ENCODE results near the gene UROC1. TPM values are rescaled to one million over a fixed set of nuclear protein-coding genes. Genes with fewer than 3 reads are reported as not detected.

The UROC1 gene
- total RNA-seq, 1 donor = not detected

- TF ChIP-seq CTCF (IDR thresholded peaks at IDR 0.05; ENCODE audit: insufficient read depth, low read length) = no peak
- DNase-seq (ENCODE audit: low read depth) = no peak
These were observed 32.2 kb downstream of the UROC1 start for GRCh38 chr3:126485176-126485897.

GRCh38 chr3:126484662-126485061, 32.9 kb downstream of the UROC1 start:
- no peak for TF ChIP-seq CTCF (IDR thresholded peaks at IDR 0.05; ENCODE audit: insufficient read depth, low read length)
- DNase-seq (ENCODE audit: low read depth) = no peak

More at GRCh38 chr3:126485176-126485897, 32.2 kb downstream of the UROC1 start:
- H3K4me3 ChIP-seq (ENCODE audit: low read depth, low read length) = no peak overlapping the region

DNA sequence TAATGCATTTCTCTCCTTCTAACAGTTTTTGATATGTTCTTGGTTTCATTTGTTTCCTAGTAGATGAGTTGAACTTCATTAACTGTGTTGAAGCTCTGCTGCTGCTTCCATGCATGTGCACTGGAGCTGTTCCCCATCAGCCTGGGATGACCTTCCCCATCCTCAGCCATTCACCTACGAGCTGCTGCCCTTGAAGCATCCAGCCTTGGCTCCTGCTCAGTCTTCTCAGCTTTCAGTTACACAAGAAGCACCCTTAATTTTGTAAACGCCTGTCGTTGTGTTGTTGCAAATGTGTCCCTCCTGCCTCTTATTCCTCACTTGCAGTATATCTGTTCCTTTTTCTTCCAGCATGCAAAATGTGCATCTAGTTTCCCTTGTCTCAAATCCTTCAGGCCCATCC, 33.4 kb downstream of the UROC1 start:
- no peak for TF ChIP-seq CTCF (IDR thresholded peaks at IDR 0.05; ENCODE audit: insufficient read depth, low read length)

More at GRCh38 chr3:126484662-126485061, 32.9 kb downstream of the UROC1 start:
- no peak overlapping the region for H3K4me3 ChIP-seq (ENCODE audit: low read depth, low read length)

DNA sequence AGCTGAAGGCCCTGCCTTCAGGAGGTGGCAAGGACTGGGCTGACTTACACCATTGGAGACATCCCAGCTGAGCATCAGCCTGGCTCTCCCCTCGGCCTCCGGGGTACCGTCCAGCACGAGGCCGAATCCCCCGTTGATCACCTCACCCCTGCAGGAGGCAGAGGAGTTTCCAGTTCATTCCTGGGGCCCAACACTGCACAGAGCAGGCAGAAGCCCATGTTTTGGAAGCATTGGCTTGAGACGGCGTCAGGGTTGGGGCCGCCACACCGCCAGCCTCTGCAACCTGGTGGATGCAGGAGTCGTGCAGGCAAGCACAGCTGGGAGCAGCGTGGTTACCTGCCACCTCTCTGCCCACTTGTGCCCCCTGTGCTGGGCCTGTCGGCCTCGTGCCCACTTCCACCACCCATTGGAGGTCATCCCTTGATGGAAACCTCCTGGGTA, 34.2 kb downstream of the UROC1 start:
- no peak for TF ChIP-seq CTCF (IDR thresholded peaks at IDR 0.05; ENCODE audit: insufficient read depth, low read length)
- no peak for DNase-seq (ENCODE audit: low read depth)

More for the DNA sequence above, 33.4 kb downstream of the UROC1 start:
- no peak overlapping the region for H3K4me3 ChIP-seq (ENCODE audit: low read depth, low read length)
- DNase-seq (ENCODE audit: low read depth) = no peak

DNA sequence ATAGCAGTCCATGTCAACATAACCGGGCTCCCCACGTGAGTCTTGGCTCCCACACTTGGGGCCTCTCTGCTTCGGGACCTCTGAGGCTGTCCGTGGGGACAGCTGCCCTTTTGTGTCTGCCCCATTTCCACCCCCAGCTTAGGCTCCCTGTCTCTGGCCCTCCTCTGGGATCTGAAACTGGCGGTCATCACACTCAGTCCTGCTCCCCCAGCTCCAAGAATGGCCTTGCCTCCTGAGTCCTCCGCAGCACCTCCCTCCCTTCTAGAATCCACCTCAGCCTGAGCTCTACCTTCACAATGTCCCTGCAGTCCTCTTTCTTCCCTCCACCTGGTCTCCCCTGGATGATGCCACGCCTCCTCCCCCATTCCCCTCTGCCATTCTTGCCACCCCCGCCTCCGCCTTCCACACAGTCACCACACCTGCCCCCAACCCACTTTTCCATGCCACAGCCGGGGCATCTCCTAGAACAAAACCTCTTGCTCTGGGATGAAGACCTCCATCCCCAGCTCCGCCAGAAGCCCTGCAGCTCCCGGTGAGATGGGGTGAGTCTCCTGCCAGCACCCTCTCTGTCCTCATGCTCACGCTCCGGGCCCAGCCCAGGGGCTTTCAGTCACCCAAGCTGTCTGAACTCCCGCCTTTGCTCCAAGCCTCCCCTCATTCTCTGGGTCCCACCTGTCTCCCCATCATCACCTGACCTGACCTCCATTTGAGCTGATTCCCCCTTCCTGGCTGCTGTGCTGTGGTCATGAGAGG, 34.9 kb downstream of the UROC1 start:
- no peak overlapping the region for H3K4me3 ChIP-seq (ENCODE audit: low read depth, low read length)
- no peak for DNase-seq (ENCODE audit: low read depth)
- TF ChIP-seq CTCF (IDR thresholded peaks at IDR 0.05; ENCODE audit: insufficient read depth, low read length) = no peak

More for the DNA sequence above, 34.2 kb downstream of the UROC1 start:
- no peak overlapping the region for H3K4me3 ChIP-seq (ENCODE audit: low read depth, low read length)

- H3K4me3 ChIP-seq (ENCODE audit: low read depth, low read length) = no peak overlapping the region
- TF ChIP-seq CTCF (IDR thresholded peaks at IDR 0.05; ENCODE audit: insufficient read depth, low read length) = no peak
- DNase-seq (ENCODE audit: low read depth) = peak; percentile 36
These were observed 35.6 kb downstream of the UROC1 start for GRCh38 chr3:126481808-126482502.
